PC-3 (cell line): ENCODE data around the gene ANGPTL2. TPM values are rescaled to one million over a fixed set of nuclear protein-coding genes. Genes with fewer than 3 reads are reported as not detected.

ENCODE experiments used
- ATAC-seq: fragments of 200-7000 bp; cut with Tn5 transposase; 2 replicates; pipeline ENCODE4 v1.9.1; 2020; ENCODE audit warnings: mild to moderate bottlenecking, moderate library complexity
- BruUV-seq: library from RNA; stranded (reverse); fragments of 400-500 nt; replicated peaks from 2 replicates; lab custom pipeline; 2021; lab: Mats Ljungman, UMichigan
- CTCF ChIA-PET: fragments of 300-600 bp; sonication (Branson Sonifier 250); formaldehyde crosslinking; loops from one replicate; lab custom pipeline; 2022; ENCODE audit warnings: antibody characterized with exemption; lab: Charles Lee
- POLR2A ChIA-PET: fragments of 300-600 bp; sonication (Branson Sonifier 250); formaldehyde crosslinking; loops from one replicate; lab custom pipeline; 2022; ENCODE audit warnings: antibody characterized with exemption; ENCODE audit not compliant: unreplicated experiment; lab: Charles Lee
- DNase-seq: peaks from one replicate; pipeline ENCODE4 v3.0.0-alpha.2; 2015
- H2AFZ ChIP-seq: fragments of 300-600 bp; sonication (generic); 2 replicates; pipeline ENCODE4 v1.6.0; 2016; ENCODE audit warnings: antibody characterized with exemption, low read length
- H3F3A ChIP-seq: fragments of 300-600 bp; sonication (generic); one replicate; pipeline ENCODE4 v1.6.0; 2017; ENCODE audit warnings: antibody characterized with exemption, low read length, control low read depth, mild to moderate bottlenecking; ENCODE audit not compliant: unreplicated experiment
- H3K27ac ChIP-seq: fragments of 300-600 bp; sonication (generic); 2 replicates; pipeline ENCODE4 v1.5.1; 2016; ENCODE audit warnings: mild to moderate bottlenecking, low read length
- H3K27me3 ChIP-seq: fragments of 300-600 bp; sonication (generic); 2 replicates; pipeline ENCODE4 v1.6.1; 2016; ENCODE audit warnings: low read length, mixed read lengths
- H3K36me3 ChIP-seq: fragments of 300-600 bp; sonication (generic); 2 replicates; pipeline ENCODE4 v1.6.1; 2016; ENCODE audit warnings: low read depth, mixed run types, low read length, mixed read lengths
- H3K4me1 ChIP-seq: fragments of 300-600 bp; sonication (generic); 2 replicates; pipeline ENCODE4 v1.5.1; 2016; ENCODE audit warnings: low read length; ENCODE audit not compliant: insufficient read depth
- H3K4me2 ChIP-seq: fragments of 300-600 bp; sonication (generic); 2 replicates; pipeline ENCODE4 v1.6.0; 2016; ENCODE audit warnings: low read length
- H3K4me3 ChIP-seq: fragments of 300-600 bp; sonication (generic); 2 replicates; pipeline ENCODE4 v1.5.1; 2016; ENCODE audit warnings: mild to moderate bottlenecking, low read length, mixed read lengths
- H3K79me2 ChIP-seq: fragments of 300-600 bp; sonication (generic); 2 replicates; pipeline ENCODE4 v1.6.1; 2017; ENCODE audit warnings: low read length, mixed read lengths
- H3K9ac ChIP-seq: fragments of 300-600 bp; sonication (generic); 2 replicates; pipeline ENCODE4 v1.6.0; 2016; ENCODE audit warnings: mild to moderate bottlenecking, low read length
- H3K9me2 ChIP-seq: fragments of 300-600 bp; sonication (generic); replicated peaks from 2 replicates; pipeline ENCODE4 v1.6.1; 2016; ENCODE audit warnings: mixed run types, low read length, mixed read lengths
- H3K9me3 ChIP-seq: fragments of 300-600 bp; sonication (generic); 2 replicates; pipeline ENCODE4 v1.6.1; 2016; ENCODE audit warnings: low read length, mixed read lengths
- H4K20me1 ChIP-seq: fragments of 300-600 bp; sonication (generic); 2 replicates; pipeline ENCODE4 v1.6.1; 2016; ENCODE audit warnings: low read length, mixed read lengths
- CTCF ChIP-seq: fragments of 300-600 bp; sonication (generic); conservative IDR thresholded peaks from 2 replicates; pipeline ENCODE4 v1.5.1; 2017; ENCODE audit warnings: antibody characterized with exemption, low read depth, mild to moderate bottlenecking, low read length
- EZH2 ChIP-seq: fragments of 300-600 bp; sonication (generic); IDR thresholded peaks from one replicate; pipeline ENCODE4 v1.6.1; 2017; ENCODE audit warnings: antibody characterized with exemption, mild to moderate bottlenecking, low read length; ENCODE audit not compliant: unreplicated experiment
- EZH2phosphoT487 ChIP-seq: fragments of 300-600 bp; sonication (generic); IDR thresholded peaks from 2 replicates; pipeline ENCODE4 v1.6.1; 2018; ENCODE audit warnings: mild to moderate bottlenecking, antibody characterized with exemption, low read length, borderline replicate concordance
- intact Hi-C: fragments of 100-400 bp; cut with micrococcal nuclease; formaldehyde crosslinking; loops from 2 replicates; pipeline ENCODE4 v1.9.0; 2023
- total RNA-seq: library from RNA; depleted of rRNA; stranded (reverse); fragments of >200 nt; gene quantifications from 2 replicates; pipeline ENCODE4 v1.2.3, GENCODE V29; 2014

Gene ANGPTL2
- total RNA-seq, 1 experiment from 2014 or later = 0.07 TPM

GRCh38 chr9:127081250-127082185 is 40.9 kb downstream of the ANGPTL2 start:
- H3K4me1 ChIP-seq = peaks cover 8% of the 10 kb centered on the region; the same call in 1 of the 2 replicates
- H2AFZ ChIP-seq = no peak overlapping the region
- H3K9ac ChIP-seq = no peak overlapping the region
- no TSS peak for BruUV-seq
- no peaks in the 10 kb centered on the region for H3K36me3 ChIP-seq
- ChIA-PET POLR2A (no interaction called here), CTCF (no interaction called here)
- H3K9me3 ChIP-seq = no peaks in the 10 kb centered on the region
- DNase-seq (no peak), ATAC-seq (no peak)
- H3K4me3 ChIP-seq = no peak overlapping the region
- no peak overlapping the region for H3K4me2 ChIP-seq
- no peaks in the 10 kb centered on the region for H3F3A ChIP-seq
- TF ChIP-seq EZH2 (no peak), CTCF (no peak), EZH2phosphoT487 (no peak)
- no peaks in the 10 kb centered on the region for H3K9me2 ChIP-seq
- H3K79me2 ChIP-seq = no peaks in the 10 kb centered on the region
- H3K27ac ChIP-seq = no peak overlapping the region
- H3K27me3 ChIP-seq = no peaks in the 10 kb centered on the region
- intact Hi-C loops = no loop called here
- no peaks in the 10 kb centered on the region for H4K20me1 ChIP-seq

GRCh38 chr9:127079446-127080140 is 42.8 kb downstream of the ANGPTL2 start:
- POLR2A ChIA-PET = no interaction called here
- Histone ChIP-seq H2AFZ (no peak overlapping the region), H3K36me3 (no peaks in the 10 kb centered on the region), H3K4me2 (no peak overlapping the region), H3K9me2 (no peaks in the 10 kb centered on the region), H3K79me2 (no peaks in the 10 kb centered on the region), H3K4me3 (no peak overlapping the region), H3K9me3 (no peaks in the 10 kb centered on the region), H3K27ac (no peak overlapping the region), H3K27me3 (no peaks in the 10 kb centered on the region), H3F3A (no peaks in the 10 kb centered on the region), H3K4me1 (peaks cover 15% of the 10 kb centered on the region; the same call in 1 of the 2 replicates), H4K20me1 (no peaks in the 10 kb centered on the region), H3K9ac (no peak overlapping the region)
- no TSS peak for BruUV-seq
- no peak for ATAC-seq
- DNase-seq = no peak
- CTCF ChIA-PET = no interaction called here
- TF ChIP-seq EZH2 (no peak), CTCF (no peak), EZH2phosphoT487 (no peak)
- intact Hi-C loops = no loop called here

DNA sequence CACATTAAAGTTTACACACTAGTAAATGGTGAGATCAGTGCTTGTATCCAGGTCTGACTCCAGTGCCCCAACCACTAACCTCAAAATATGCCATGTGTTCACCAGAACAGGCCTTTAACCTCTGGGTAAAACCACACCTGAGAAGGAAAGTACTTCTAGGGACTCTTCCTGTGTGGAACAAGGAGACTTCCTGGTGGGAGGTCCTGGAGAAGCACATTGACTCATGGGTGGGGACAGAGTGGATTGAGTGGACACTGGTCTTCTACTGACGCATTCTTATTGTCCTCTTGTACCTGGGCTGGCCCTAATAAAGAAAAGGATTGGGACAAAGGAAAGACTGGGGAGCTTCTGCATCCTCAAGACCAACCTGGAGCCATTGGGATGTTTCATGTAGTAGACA is 43.4 kb downstream of the ANGPTL2 start:
- ATAC-seq = no peak
- no peak for DNase-seq
- CTCF ChIA-PET = no interaction called here
- H3K9me2 ChIP-seq = no peaks in the 10 kb centered on the region
- H3F3A ChIP-seq = no peaks in the 10 kb centered on the region
- H3K9ac ChIP-seq = no peak overlapping the region
- H3K27ac ChIP-seq = no peak overlapping the region
- H2AFZ ChIP-seq = no peak overlapping the region
- BruUV-seq = no TSS peak
- H3K27me3 ChIP-seq = no peaks in the 10 kb centered on the region
- H3K36me3 ChIP-seq = no peaks in the 10 kb centered on the region
- H3K4me3 ChIP-seq = no peak overlapping the region
- H4K20me1 ChIP-seq = no peaks in the 10 kb centered on the region
- no peaks in the 10 kb centered on the region for H3K79me2 ChIP-seq
- intact Hi-C loops = no loop called here
- TF ChIP-seq EZH2phosphoT487 (no peak), CTCF (no peak), EZH2 (no peak)
- POLR2A ChIA-PET = no interaction called here
- H3K4me1 ChIP-seq = peaks cover 15% of the 10 kb centered on the region; the same call in 1 of the 2 replicates
- no peaks in the 10 kb centered on the region for H3K9me3 ChIP-seq
- no peak overlapping the region for H3K4me2 ChIP-seq
